C4-2B (cell line): Measurements from ENCODE around the gene PTTG1.

Experiments
- ZFX ChIP-seq: fragments of 450-650 bp; IDR thresholded peaks from 2 replicates; pipeline ENCODE4 v1.6.1; 2017
- TF ChIP-seq, protein P1 (sequence below): fragments of 450-650 bp; conservative IDR thresholded peaks from 2 replicates; pipeline ENCODE4 v1.5.1; 2017; ENCODE audit warnings: mild to moderate bottlenecking

DNA sequence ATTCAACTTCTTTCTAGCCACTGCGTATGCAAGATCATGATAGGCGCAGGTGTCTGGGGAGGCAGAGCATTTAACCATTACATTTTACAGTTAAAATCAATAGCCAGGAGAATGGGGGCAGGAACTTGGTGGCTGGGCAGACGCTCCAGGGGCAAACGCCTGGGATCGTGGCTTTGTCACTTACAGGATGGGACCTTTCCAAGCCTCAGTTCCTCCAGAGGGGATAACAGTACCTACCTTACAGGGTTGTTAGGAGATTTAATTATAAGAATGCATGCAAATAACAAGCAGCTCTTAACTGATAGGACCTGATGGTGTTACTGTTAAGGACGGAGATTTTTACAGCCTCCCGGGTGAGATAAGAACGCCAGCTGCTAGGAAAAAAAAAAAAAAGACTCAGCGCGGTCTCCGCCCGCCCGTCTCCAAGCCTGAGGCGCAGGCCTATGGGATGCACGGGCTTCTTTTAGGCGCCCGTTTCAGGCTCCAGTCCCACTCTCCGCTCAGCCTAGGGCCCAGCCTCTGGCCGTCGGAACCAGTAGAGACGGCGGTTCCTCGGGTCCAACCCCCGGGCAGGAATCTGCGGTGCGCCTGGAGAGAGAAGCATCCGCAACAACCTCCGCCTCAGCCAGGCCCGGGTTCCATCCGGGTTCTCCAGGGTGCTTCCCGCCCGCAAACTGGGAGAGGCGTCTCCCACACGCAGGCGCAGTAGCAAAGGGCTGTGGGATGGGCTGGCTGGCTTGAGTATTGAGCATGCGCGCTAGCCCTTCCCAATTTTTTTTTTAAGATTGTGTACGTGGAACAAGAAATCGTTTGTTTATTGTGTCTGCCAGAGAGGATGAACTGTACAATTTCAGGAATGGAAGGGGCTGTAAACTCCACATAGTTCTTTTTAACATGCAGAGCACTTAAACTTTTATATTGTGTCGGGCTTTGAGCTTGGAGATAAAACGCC lies 22.0 kb upstream of the PTTG1 start, which contains the start of gene FAM200C:
- TF ChIP-seq, protein P1, sequence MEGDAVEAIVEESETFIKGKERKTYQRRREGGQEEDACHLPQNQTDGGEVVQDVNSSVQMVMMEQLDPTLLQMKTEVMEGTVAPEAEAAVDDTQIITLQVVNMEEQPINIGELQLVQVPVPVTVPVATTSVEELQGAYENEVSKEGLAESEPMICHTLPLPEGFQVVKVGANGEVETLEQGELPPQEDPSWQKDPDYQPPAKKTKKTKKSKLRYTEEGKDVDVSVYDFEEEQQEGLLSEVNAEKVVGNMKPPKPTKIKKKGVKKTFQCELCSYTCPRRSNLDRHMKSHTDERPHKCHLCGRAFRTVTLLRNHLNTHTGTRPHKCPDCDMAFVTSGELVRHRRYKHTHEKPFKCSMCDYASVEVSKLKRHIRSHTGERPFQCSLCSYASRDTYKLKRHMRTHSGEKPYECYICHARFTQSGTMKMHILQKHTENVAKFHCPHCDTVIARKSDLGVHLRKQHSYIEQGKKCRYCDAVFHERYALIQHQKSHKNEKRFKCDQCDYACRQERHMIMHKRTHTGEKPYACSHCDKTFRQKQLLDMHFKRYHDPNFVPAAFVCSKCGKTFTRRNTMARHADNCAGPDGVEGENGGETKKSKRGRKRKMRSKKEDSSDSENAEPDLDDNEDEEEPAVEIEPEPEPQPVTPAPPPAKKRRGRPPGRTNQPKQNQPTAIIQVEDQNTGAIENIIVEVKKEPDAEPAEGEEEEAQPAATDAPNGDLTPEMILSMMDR: no peak
- TF ChIP-seq ZFX: peak; percentile 96
